SK-N-SH treated with all-trans-retinoic acid at 6 μM for 48 hours (cell line): ENCODE results near the gene KLHL40.

Experiments used
- ATAC-seq: fragments of 200-7000 bp; cut with Tn5 transposase; 3 replicates; pipeline ENCODE4 v1.9.1; 2020; ENCODE audit warnings: mild to moderate bottlenecking, moderate library complexity
- ARNTL ChIP-seq: fragments of 450-650 bp; formaldehyde crosslinking; IDR thresholded peaks from 2 replicates; pipeline ENCODE4 v1.5.0; 2020; ENCODE audit warnings: low read depth, mild to moderate bottlenecking, moderate library complexity, borderline replicate concordance
- CSDC2 ChIP-seq: fragments of 250-450 bp; sonication (Bioruptor Pico); IDR thresholded peaks from 2 replicates; pipeline ENCODE4 v1.5.0; 2020; ENCODE audit warnings: mild to moderate bottlenecking, moderate library complexity
- ESRRG ChIP-seq: fragments of 250-450 bp; sonication (Bioruptor Pico); IDR thresholded peaks from 2 replicates; pipeline ENCODE4 v1.6.1; 2021; ENCODE audit warnings: mild to moderate bottlenecking
- ISL1 ChIP-seq: fragments of 250-450 bp; sonication (Bioruptor Pico); IDR thresholded peaks from 2 replicates; pipeline ENCODE4 v2.1.2; 2022; ENCODE audit warnings: mild to moderate bottlenecking, moderate library complexity
- OSR1 ChIP-seq: fragments of 250-450 bp; sonication (Bioruptor Pico); IDR thresholded peaks from 2 replicates; pipeline ENCODE4 v1.8.0; 2022; ENCODE audit warnings: moderate library complexity, mild to moderate bottlenecking, inconsistent platforms
- PPARA ChIP-seq: fragments of 250-450 bp; sonication (Bioruptor Pico); IDR thresholded peaks from 2 replicates; pipeline ENCODE4 v1.5.0; 2020; ENCODE audit warnings: mild to moderate bottlenecking, borderline replicate concordance
- TCF4 ChIP-seq: fragments of 250-450 bp; sonication (Bioruptor Pico); IDR thresholded peaks from 2 replicates; pipeline ENCODE4 v1.8.0; 2021; ENCODE audit warnings: mild to moderate bottlenecking, moderate library complexity, borderline replicate concordance
- TOX ChIP-seq: fragments of 250-450 bp; sonication (Bioruptor Pico); IDR thresholded peaks from 2 replicates; pipeline ENCODE4 v1.8.0; 2021; ENCODE audit warnings: mild to moderate bottlenecking, moderate library complexity, borderline replicate concordance
- ZC3H10 ChIP-seq: fragments of 250-450 bp; sonication (Bioruptor Pico); IDR thresholded peaks from 2 replicates; pipeline ENCODE4 v1.5.1; 2021; ENCODE audit warnings: mild to moderate bottlenecking, moderate library complexity
- ZFP3 ChIP-seq: fragments of 250-450 bp; sonication (Bioruptor Pico); IDR thresholded peaks from 2 replicates; pipeline ENCODE4 v1.5.0; 2020; ENCODE audit warnings: mild to moderate bottlenecking, moderate library complexity
- ZFP30 ChIP-seq: fragments of 450-650 bp; formaldehyde crosslinking; IDR thresholded peaks from 2 replicates; pipeline ENCODE4 v1.5.0; 2022; ENCODE audit warnings: mild to moderate bottlenecking, moderate library complexity
- ZNF565 ChIP-seq: fragments of 450-650 bp; formaldehyde crosslinking; conservative IDR thresholded peaks from 2 replicates; pipeline ENCODE4 v1.5.0; 2020; ENCODE audit warnings: low read depth, mild to moderate bottlenecking, moderate library complexity
- ZNF70 ChIP-seq: fragments of 450-650 bp; formaldehyde crosslinking; IDR thresholded peaks from 2 replicates; pipeline ENCODE4 v1.5.0; 2020; ENCODE audit warnings: mild to moderate bottlenecking, moderate library complexity
- ZNF8 ChIP-seq: fragments of 450-650 bp; formaldehyde crosslinking; IDR thresholded peaks from 2 replicates; pipeline ENCODE4 v1.5.0; 2020; ENCODE audit warnings: mild to moderate bottlenecking, moderate library complexity
- TF ChIP-seq, protein P1 (sequence below): fragments of 250-450 bp; sonication (Bioruptor Pico); IDR thresholded peaks from 2 replicates; pipeline ENCODE4 v1.8.0; 2021; ENCODE audit warnings: low read depth, mild to moderate bottlenecking, moderate library complexity, borderline replicate concordance
- TF ChIP-seq, protein P2 (sequence below): fragments of 250-450 bp; sonication (Bioruptor Pico); IDR thresholded peaks from 2 replicates; pipeline ENCODE4 v1.5.0; 2020; ENCODE audit warnings: mild to moderate bottlenecking, moderate library complexity
- TF ChIP-seq, protein P3 (sequence below): fragments of 250-450 bp; sonication (Bioruptor Pico); IDR thresholded peaks from 2 replicates; pipeline ENCODE4 v1.8.0; 2020; ENCODE audit warnings: mild to moderate bottlenecking, moderate library complexity, borderline replicate concordance
- TF ChIP-seq, protein P4 (sequence below): fragments of 250-450 bp; sonication (Bioruptor Pico); IDR thresholded peaks from 2 replicates; pipeline ENCODE4 v1.5.1; 2020; ENCODE audit warnings: low read depth, mild to moderate bottlenecking, moderate library complexity
- TF ChIP-seq, protein P5 (sequence below): fragments of 250-450 bp; sonication (Bioruptor Pico); IDR thresholded peaks from 2 replicates; pipeline ENCODE4 v1.5.1; 2021; ENCODE audit warnings: mild to moderate bottlenecking, moderate library complexity

KLHL40 gene

DNA sequence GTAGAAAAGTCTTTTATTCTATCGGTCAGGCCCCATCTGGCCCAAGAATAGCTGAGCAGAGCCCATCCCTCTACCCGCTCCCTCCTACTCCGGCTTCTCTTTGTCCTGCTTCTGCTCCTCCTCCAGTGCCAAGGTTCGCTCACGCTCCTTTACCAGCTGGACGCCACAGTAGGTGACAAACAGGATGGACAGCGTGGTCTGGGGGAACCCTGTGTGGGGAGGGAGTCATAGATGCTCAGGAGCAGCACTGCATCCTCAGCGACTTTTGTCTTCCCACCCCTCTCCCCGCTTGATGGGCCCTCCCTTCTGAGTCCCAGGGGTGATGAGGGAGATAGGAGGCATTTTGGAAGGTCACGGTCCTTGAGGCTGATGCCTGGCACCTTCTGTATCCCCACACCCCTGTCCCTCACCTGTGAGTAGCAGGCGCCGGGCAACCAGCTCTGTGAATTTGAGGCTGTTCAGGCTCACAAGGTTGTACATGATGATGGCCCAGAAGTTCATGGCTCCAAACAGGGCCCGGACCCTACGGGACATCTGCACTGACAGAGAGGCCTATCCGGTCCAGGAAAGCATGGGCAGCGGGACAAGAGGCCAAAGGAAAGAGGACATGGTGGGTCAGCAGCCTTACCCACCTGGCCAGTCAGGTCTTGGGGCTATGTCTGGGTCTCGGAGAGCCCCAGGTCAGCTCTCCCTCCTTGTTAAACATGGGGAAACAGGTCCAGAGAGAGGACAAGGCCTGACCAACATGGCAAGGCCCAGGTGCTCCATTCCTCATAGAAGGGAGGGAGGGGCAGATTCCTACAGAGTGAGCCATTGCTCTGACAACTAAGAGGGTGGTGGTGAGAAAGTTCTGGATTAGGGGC, 7.6 kb downstream of the KLHL40 start:
- ATAC-seq = no peak
- TF ChIP-seq TCF4 (CRISPR knock-in tag) = no peak
- TF ChIP-seq, protein P1, sequence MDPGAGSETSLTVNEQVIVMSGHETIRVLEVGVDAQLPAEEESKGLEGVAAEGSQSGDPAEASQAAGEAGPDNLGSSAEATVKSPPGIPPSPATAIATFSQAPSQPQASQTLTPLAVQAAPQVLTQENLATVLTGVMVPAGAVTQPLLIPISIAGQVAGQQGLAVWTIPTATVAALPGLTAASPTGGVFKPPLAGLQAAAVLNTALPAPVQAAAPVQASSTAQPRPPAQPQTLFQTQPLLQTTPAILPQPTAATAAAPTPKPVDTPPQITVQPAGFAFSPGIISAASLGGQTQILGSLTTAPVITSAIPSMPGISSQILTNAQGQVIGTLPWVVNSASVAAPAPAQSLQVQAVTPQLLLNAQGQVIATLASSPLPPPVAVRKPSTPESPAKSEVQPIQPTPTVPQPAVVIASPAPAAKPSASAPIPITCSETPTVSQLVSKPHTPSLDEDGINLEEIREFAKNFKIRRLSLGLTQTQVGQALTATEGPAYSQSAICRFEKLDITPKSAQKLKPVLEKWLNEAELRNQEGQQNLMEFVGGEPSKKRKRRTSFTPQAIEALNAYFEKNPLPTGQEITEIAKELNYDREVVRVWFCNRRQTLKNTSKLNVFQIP (CRISPR knock-in tag) = no peak
- TF ChIP-seq ZNF565 (CRISPR knock-in tag) = no peak
- TF ChIP-seq, protein P2, sequence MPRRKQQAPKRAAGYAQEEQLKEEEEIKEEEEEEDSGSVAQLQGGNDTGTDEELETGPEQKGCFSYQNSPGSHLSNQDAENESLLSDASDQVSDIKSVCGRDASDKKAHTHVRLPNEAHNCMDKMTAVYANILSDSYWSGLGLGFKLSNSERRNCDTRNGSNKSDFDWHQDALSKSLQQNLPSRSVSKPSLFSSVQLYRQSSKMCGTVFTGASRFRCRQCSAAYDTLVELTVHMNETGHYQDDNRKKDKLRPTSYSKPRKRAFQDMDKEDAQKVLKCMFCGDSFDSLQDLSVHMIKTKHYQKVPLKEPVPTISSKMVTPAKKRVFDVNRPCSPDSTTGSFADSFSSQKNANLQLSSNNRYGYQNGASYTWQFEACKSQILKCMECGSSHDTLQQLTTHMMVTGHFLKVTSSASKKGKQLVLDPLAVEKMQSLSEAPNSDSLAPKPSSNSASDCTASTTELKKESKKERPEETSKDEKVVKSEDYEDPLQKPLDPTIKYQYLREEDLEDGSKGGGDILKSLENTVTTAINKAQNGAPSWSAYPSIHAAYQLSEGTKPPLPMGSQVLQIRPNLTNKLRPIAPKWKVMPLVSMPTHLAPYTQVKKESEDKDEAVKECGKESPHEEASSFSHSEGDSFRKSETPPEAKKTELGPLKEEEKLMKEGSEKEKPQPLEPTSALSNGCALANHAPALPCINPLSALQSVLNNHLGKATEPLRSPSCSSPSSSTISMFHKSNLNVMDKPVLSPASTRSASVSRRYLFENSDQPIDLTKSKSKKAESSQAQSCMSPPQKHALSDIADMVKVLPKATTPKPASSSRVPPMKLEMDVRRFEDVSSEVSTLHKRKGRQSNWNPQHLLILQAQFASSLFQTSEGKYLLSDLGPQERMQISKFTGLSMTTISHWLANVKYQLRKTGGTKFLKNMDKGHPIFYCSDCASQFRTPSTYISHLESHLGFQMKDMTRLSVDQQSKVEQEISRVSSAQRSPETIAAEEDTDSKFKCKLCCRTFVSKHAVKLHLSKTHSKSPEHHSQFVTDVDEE (CRISPR knock-in tag) = no peak
- TF ChIP-seq ZFP3 = no peak
- no peak for TF ChIP-seq ESRRG (CRISPR knock-in tag)
- TF ChIP-seq, protein P3, sequence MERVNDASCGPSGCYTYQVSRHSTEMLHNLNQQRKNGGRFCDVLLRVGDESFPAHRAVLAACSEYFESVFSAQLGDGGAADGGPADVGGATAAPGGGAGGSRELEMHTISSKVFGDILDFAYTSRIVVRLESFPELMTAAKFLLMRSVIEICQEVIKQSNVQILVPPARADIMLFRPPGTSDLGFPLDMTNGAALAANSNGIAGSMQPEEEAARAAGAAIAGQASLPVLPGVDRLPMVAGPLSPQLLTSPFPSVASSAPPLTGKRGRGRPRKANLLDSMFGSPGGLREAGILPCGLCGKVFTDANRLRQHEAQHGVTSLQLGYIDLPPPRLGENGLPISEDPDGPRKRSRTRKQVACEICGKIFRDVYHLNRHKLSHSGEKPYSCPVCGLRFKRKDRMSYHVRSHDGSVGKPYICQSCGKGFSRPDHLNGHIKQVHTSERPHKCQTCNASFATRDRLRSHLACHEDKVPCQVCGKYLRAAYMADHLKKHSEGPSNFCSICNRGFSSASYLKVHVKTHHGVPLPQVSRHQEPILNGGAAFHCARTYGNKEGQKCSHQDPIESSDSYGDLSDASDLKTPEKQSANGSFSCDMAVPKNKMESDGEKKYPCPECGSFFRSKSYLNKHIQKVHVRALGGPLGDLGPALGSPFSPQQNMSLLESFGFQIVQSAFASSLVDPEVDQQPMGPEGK (CRISPR knock-in tag) = no peak
- no peak for TF ChIP-seq OSR1 (CRISPR knock-in tag)
- TF ChIP-seq TOX (CRISPR knock-in tag) = no peak
- TF ChIP-seq ISL1 (CRISPR knock-in tag) = no peak
- TF ChIP-seq, protein P4, sequence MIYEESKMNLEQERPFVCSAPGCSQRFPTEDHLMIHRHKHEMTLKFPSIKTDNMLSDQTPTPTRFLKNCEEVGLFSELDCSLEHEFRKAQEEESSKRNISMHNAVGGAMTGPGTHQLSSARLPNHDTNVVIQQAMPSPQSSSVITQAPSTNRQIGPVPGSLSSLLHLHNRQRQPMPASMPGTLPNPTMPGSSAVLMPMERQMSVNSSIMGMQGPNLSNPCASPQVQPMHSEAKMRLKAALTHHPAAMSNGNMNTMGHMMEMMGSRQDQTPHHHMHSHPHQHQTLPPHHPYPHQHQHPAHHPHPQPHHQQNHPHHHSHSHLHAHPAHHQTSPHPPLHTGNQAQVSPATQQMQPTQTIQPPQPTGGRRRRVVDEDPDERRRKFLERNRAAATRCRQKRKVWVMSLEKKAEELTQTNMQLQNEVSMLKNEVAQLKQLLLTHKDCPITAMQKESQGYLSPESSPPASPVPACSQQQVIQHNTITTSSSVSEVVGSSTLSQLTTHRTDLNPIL (CRISPR knock-in tag) = no peak
- TF ChIP-seq ZFP30 = no peak
- TF ChIP-seq PPARA = no peak

DNA sequence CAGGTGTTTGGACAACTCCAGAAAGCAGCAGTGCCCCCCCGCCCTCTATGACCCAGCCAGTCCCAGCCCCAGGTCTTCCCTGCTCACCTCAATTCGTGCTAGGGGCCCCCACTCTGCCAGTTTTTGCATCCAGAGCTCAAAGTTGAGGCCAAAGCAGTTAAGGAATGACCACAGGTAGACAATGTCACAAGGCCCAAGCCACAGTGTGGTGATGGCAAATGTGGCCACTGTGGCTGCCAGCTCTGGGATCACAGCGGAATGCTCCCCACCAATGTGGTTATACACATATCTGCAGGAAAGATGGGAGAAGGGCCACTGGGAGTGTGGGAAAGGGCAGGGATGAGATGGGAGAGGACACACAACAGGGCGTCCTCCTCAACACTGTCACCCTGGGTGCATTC, 8.2 kb downstream of the KLHL40 start:
- no peak for ATAC-seq
- TF ChIP-seq TOX (CRISPR knock-in tag) (no peak), ZNF70 (no peak), CSDC2 (CRISPR knock-in tag) (no peak), ESRRG (CRISPR knock-in tag) (no peak), PPARA (no peak), ZNF565 (CRISPR knock-in tag) (no peak), ZFP3 (no peak), OSR1 (CRISPR knock-in tag) (no peak), ZC3H10 (CRISPR knock-in tag) (no peak), ARNTL (CRISPR knock-in tag) (no peak), ISL1 (CRISPR knock-in tag) (no peak), ZNF8 (CRISPR knock-in tag) (no peak), TCF4 (CRISPR knock-in tag) (no peak)
- TF ChIP-seq, protein P2 (CRISPR knock-in tag) = no peak
- TF ChIP-seq, protein P4 (CRISPR knock-in tag) = no peak
- TF ChIP-seq, protein P1 (CRISPR knock-in tag) = no peak
- TF ChIP-seq, protein P3 (CRISPR knock-in tag) = no peak
- TF ChIP-seq, protein P5, sequence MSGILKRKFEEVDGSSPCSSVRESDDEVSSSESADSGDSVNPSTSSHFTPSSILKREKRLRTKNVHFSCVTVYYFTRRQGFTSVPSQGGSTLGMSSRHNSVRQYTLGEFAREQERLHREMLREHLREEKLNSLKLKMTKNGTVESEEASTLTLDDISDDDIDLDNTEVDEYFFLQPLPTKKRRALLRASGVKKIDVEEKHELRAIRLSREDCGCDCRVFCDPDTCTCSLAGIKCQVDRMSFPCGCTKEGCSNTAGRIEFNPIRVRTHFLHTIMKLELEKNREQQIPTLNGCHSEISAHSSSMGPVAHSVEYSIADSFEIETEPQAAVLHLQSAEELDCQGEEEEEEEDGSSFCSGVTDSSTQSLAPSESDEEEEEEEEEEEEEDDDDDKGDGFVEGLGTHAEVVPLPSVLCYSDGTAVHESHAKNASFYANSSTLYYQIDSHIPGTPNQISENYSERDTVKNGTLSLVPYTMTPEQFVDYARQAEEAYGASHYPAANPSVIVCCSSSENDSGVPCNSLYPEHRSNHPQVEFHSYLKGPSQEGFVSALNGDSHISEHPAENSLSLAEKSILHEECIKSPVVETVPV = no peak
